Astrocyte (in vitro differentiated cells and primary cell): ENCODE results near the gene KCNA2. TPM values are rescaled to one million over a fixed set of nuclear protein-coding genes. Genes with fewer than 3 reads are reported as not detected.

Experiments
- DNase-seq: peaks from one replicate; pipeline ENCODE4 v3.0.0-alpha.2; 2010; ENCODE audit warnings: low read depth
- FAIRE-seq: peaks from 2 replicates; lab custom pipeline; 2011; peaks lifted over from hg19 to GRCh38; lab: Jason Lieb, UNC
- H2AFZ ChIP-seq: 2 replicates; pipeline ENCODE4 v1.6.0; 2012; ENCODE audit warnings: low read depth, low read length, inconsistent platforms
- H3K27ac ChIP-seq: 2 replicates; pipeline ENCODE4 v1.5.1; 2011; ENCODE audit warnings: low read depth, low read length, inconsistent platforms
- H3K27me3 ChIP-seq: 2 replicates; pipeline ENCODE4 v1.6.0; 2011; ENCODE audit warnings: low read length, inconsistent platforms; ENCODE audit not compliant: insufficient read depth
- H3K36me3 ChIP-seq: 2 replicates; pipeline ENCODE4 v1.5.1; 2011; ENCODE audit warnings: low read length, inconsistent platforms; ENCODE audit not compliant: insufficient read depth
- H3K4me1 ChIP-seq: 2 replicates; pipeline ENCODE4 v1.5.1; 2011; ENCODE audit warnings: low read length, inconsistent platforms; ENCODE audit not compliant: insufficient read depth
- H3K4me2 ChIP-seq: 2 replicates; pipeline ENCODE4 v1.6.0; 2012; ENCODE audit warnings: low read length, inconsistent platforms
- H3K4me3 ChIP-seq: 2 replicates; pipeline ENCODE4 v1.5.1; 2011; ENCODE audit warnings: low read depth, mild to moderate bottlenecking, low read length, inconsistent platforms; ENCODE audit not compliant: insufficient read depth
- H3K79me2 ChIP-seq: 2 replicates; pipeline ENCODE4 v1.6.0; 2012; ENCODE audit warnings: mild to moderate bottlenecking, low read length, inconsistent platforms; ENCODE audit not compliant: insufficient read depth
- H3K9ac ChIP-seq: 2 replicates; pipeline ENCODE4 v1.6.0; 2012; ENCODE audit warnings: mild to moderate bottlenecking, low read length, inconsistent platforms
- H3K9me3 ChIP-seq: 2 replicates; pipeline ENCODE4 v1.5.1; 2012; ENCODE audit warnings: low read depth, mild to moderate bottlenecking, low read length, inconsistent platforms; ENCODE audit not compliant: insufficient read depth
- H4K20me1 ChIP-seq: 2 replicates; pipeline ENCODE4 v1.6.0; 2012; ENCODE audit warnings: low read length, inconsistent platforms; ENCODE audit not compliant: insufficient read depth
- H3K27ac Mint-ChIP-seq: one replicate; pipeline ENCODE4 v1.8.0; 2021; ENCODE audit warnings: mild to moderate bottlenecking, mixed read lengths; ENCODE audit not compliant: unreplicated experiment
- H3K27me3 Mint-ChIP-seq: one replicate; pipeline ENCODE4 v1.8.0; 2021; ENCODE audit warnings: low read depth, mixed read lengths; ENCODE audit not compliant: unreplicated experiment
- H3K36me3 Mint-ChIP-seq: one replicate; pipeline ENCODE4 v1.8.0; 2021; ENCODE audit warnings: low read depth, mixed read lengths; ENCODE audit not compliant: unreplicated experiment
- H3K4me1 Mint-ChIP-seq: one replicate; pipeline ENCODE4 v1.8.0; 2021; ENCODE audit warnings: low read depth, mixed read lengths; ENCODE audit not compliant: unreplicated experiment
- H3K4me3 Mint-ChIP-seq: one replicate; pipeline ENCODE4 v1.8.0; 2021; ENCODE audit warnings: mild to moderate bottlenecking, moderate library complexity, mixed read lengths; ENCODE audit not compliant: unreplicated experiment
- H3K9me3 Mint-ChIP-seq: one replicate; pipeline ENCODE4 v1.8.0; 2021; ENCODE audit warnings: mild to moderate bottlenecking, mixed read lengths; ENCODE audit not compliant: unreplicated experiment
- CTCF ChIP-seq: IDR thresholded peaks from 2 replicates; pipeline ENCODE4 v1.5.1; 2011; ENCODE audit warnings: low read depth, mild to moderate bottlenecking, inconsistent platforms, low read length, moderate library complexity; ENCODE audit not compliant: insufficient read depth
- EZH2 ChIP-seq: IDR thresholded peaks from 2 replicates; pipeline ENCODE4 v1.6.1; 2012; ENCODE audit warnings: mild to moderate bottlenecking, low read length, inconsistent platforms; ENCODE audit not compliant: insufficient read depth
- total RNA-seq: library from RNA; stranded (reverse); gene quantifications from 2 replicates; pipeline ENCODE4 v1.2.1, GENCODE V29; 2021

KCNA2 gene
- total RNA-seq, 1 donor from 2014 or later: 0.57 TPM

GRCh38 chr1:110638556-110638955 is 32.4 kb upstream of the KCNA2 start:
- Histone ChIP-seq H3K4me1 (no peaks in the 10 kb centered on the region), H3K4me3 (no peak overlapping the region), H2AFZ (no peak overlapping the region), H3K79me2 (no peaks in the 10 kb centered on the region), H4K20me1 (no peaks in the 10 kb centered on the region), H3K4me2 (no peak overlapping the region), H3K27me3 (no peaks in the 10 kb centered on the region), H3K9me3 (no peaks in the 10 kb centered on the region), H3K9ac (no peak overlapping the region), H3K27ac (no peak overlapping the region), H3K36me3 (no peaks in the 10 kb centered on the region)
- H3K4me3 Mint-ChIP-seq: no peak overlapping the region
- H3K27me3 Mint-ChIP-seq: peaks cover 9% of the 10 kb centered on the region
- no peaks in the 10 kb centered on the region for H3K36me3 Mint-ChIP-seq
- FAIRE-seq (no peak), DNase-seq (no peak)
- no peaks in the 10 kb centered on the region for H3K9me3 Mint-ChIP-seq
- H3K27ac Mint-ChIP-seq: no peak overlapping the region
- TF ChIP-seq EZH2: no peak
- TF ChIP-seq CTCF: no peak
- H3K4me1 Mint-ChIP-seq: peaks cover 14% of the 10 kb centered on the region

GRCh38 chr1:110638058-110638457 is 31.9 kb upstream of the KCNA2 start:
- DNase-seq: no peak
- no peak overlapping the region for H2AFZ ChIP-seq
- H3K4me2 ChIP-seq: no peak overlapping the region
- H3K4me1 ChIP-seq: no peaks in the 10 kb centered on the region
- Mint-ChIP-seq H3K4me3 (no peak overlapping the region), H3K27ac (no peak overlapping the region), H3K4me1 (peaks cover 14% of the 10 kb centered on the region), H3K36me3 (no peaks in the 10 kb centered on the region), H3K9me3 (no peaks in the 10 kb centered on the region), H3K27me3 (peaks cover 14% of the 10 kb centered on the region)
- no peaks in the 10 kb centered on the region for H3K36me3 ChIP-seq
- TF ChIP-seq EZH2 (no peak), CTCF (no peak)
- H3K4me3 ChIP-seq: no peak overlapping the region
- H3K79me2 ChIP-seq: no peaks in the 10 kb centered on the region
- no peak for FAIRE-seq
- no peaks in the 10 kb centered on the region for H3K27me3 ChIP-seq
- H4K20me1 ChIP-seq: no peaks in the 10 kb centered on the region
- no peak overlapping the region for H3K27ac ChIP-seq
- no peak overlapping the region for H3K9ac ChIP-seq
- no peaks in the 10 kb centered on the region for H3K9me3 ChIP-seq

- peaks cover 14% of the 10 kb centered on the region for H3K4me1 Mint-ChIP-seq
- no peaks in the 10 kb centered on the region for H4K20me1 ChIP-seq
- H3K27me3 Mint-ChIP-seq: peaks cover 15% of the 10 kb centered on the region
- H2AFZ ChIP-seq: no peak overlapping the region
- H3K4me1 ChIP-seq: no peaks in the 10 kb centered on the region
- no peaks in the 10 kb centered on the region for H3K9me3 Mint-ChIP-seq
- no peaks in the 10 kb centered on the region for H3K9me3 ChIP-seq
- no peak overlapping the region for H3K9ac ChIP-seq
- no peak overlapping the region for H3K4me3 ChIP-seq
- no peaks in the 10 kb centered on the region for H3K36me3 ChIP-seq
- no peaks in the 10 kb centered on the region for H3K36me3 Mint-ChIP-seq
- DNase-seq (no peak), FAIRE-seq (no peak)
- no peaks in the 10 kb centered on the region for H3K79me2 ChIP-seq
- H3K4me3 Mint-ChIP-seq: no peak overlapping the region
- no peaks in the 10 kb centered on the region for H3K27me3 ChIP-seq
- H3K27ac Mint-ChIP-seq: no peak overlapping the region
- H3K4me2 ChIP-seq: no peak overlapping the region
- H3K27ac ChIP-seq: no peak overlapping the region
- TF ChIP-seq EZH2: no peak
- TF ChIP-seq CTCF: no peak
These were observed 31.3 kb upstream of the KCNA2 start for GRCh38 chr1:110637475-110637874.
